EH (cell line): ENCODE results near the gene GRM6.

Experiments
- DNase-seq: peaks from one replicate; pipeline ENCODE4 v3.0.0-alpha.2; 2015; ENCODE audit warnings: low read depth

GRM6 gene

DNA sequence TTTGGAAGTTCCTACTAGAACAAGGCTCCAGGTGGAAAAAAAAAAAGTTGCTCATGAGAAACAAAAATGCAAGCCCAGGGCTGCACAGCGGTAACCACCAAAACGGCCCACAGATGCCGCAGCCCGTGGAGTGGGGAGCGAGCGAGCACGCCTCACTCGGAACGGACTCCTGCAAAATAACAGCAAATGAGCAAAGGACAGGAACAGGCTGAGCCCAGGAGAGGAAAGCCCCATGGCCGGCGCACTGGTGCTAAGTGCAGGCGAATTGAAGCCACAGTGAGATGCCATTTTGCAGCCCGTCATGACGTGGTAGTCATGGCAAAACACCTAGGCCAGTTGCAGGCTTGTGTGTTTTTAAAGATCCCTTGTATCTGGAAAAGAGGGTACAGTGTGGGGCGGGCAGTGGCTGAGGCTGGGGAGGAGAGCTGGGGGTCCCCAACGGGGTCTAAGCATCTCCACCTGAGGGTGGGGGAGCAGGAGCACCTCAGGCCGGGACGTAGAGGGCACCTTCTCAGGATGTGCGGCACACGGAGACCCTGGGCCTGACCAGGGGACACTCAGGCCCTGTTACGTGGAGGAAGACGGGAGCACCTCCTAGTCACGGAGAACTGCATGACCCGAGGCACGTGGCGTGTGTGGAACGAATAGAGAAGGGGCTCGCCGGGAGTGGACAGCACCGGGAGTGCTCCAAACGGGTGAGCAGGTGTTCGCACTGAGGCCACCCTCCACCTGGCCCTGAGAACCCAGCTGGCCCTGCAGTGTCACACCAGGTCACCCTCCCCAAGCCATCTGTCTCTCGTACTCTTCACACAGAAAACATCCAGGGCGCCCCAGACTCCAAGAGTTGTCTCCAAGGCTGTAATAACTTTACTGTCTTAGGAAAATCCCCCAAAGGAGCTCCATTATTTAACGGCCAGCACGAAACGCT is 10.7 kb downstream of the GRM6 start:
- no peak for DNase-seq

DNA sequence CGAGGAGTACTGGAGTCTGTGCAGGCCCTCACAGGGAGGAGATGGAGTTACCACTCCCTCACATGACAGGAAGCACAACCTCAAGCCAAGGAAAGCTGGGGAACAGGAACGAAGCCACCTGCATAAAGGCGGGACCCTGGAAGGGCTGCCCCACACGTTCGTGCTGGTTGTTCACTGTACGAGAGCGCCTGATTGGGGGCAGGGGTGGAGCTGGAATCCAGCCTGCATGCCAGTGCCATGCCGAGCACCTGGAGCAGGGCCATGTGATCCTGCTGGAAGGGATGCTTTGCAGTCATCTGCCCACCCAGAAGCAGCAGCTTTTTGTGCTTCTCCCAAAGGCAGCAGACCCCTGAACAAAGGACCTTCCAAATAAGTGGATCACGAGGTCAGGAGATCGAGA is 11.4 kb downstream of the GRM6 start:
- no peak for DNase-seq

GRCh38 chr5:178982941-178983340 is 12.2 kb downstream of the GRM6 start:
- no peak for DNase-seq

DNA sequence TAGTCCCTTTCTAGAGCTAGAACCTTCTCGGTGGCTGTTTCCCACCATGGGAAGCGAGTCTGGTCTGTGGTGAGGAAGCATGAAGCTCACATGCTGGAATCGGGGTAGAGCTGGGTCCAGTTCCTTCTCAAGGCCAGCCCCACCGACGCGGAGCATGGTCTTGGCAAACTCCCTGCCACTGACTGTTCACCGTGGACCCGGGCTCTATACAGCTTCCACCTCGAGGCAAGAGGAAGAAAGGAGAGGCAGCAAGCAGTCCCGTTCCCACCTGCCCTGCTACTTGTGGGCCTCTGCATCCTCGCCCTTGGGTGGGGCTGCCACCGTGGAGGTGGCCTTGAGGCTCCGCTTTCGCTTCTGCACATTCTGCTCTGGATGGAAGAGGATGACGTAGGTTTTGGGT is 13.7 kb downstream of the GRM6 start:
- no peak for DNase-seq

DNA sequence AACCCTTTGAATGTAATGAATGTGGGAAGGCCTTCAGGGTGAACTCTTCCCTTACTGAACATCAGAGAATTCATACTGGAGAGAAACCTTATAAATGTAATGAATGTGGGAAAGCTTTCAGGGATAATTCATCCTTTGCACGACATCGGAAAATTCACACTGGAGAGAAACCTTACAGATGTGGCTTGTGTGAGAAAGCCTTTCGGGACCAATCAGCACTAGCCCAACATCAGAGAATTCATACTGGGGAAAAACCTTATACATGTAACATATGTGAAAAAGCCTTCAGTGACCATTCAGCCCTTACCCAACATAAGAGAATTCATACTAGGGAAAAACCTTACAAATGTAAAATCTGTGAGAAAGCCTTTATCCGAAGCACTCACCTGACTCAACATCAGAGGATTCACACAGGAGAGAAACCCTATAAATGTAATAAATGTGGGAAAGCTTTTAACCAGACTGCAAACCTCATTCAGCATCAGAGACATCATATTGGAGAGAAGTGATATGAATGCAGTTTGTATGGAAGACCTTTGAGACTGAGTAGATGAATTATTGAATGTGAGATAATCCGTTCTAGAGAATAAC is 29.6 kb downstream of the GRM6 start:
- no peak for DNase-seq

DNA sequence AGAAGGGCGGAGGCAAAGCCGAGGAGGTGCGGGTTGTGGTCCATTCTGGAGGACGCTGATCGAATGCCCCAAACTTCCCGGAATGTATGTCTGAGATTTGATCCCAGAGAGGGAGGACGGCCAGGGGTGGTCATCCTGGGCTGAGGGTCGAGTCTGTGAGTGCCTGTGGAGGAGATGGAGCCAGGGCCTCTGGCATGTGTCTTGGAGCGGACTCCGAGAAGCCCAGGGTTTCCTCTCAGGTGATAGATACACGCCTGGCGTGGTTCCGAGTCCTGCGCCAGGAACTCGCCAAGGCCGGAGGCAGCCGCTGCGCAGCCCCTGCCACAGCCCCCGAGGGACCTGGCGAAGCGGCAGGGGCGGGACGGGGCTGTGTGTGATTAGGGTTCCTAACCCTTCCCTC is 53.8 kb downstream of the GRM6 start:
- DNase-seq: no peak

DNA sequence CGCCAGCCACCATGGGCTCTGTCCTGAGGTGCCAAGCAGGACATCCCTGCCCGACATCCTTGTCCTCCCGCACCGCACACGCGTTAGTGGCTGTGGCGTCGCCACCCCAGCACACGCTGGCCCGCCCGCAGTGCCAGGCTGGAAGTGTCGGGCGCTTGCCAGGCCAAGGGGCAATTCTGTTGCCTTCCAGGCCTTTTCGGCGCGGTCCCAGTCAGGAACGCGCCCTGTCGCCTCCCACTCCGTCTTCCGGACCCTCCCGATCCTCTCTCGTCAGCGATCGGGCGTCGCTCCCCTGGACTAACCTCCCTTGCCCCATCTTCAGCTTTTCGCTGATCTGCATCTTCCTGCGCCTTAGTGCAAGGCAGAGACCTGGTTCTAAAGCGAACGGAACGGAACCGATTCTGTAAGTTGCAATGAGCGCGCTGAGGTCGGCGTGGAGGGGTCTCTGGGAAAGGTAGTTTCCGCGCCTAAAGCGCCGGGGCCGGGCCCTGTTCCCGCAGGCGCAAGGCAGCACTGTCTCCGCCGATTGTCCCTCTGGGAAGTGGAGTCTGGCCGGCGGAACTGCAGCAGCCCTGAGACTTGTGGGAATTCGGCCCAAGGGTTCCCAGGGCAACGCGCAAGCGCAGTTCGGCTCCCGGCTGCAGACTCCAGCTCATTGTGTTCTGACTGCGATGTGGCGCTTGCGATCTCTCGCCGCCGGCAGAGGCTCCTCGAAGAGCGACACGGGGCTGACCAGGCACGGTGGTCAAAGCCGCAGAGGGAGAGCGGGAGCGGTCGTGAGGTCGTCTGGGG is 54.4 kb downstream of the GRM6 start, which contains the start of gene ZNF454:
Gene ZNF454, plus strand, starts transcription at position 630 of the 792 bp plus-strand sequence. CDS start 1,594 bp downstream, outside the sequence.
- DNase-seq: peak; percentile 31

GRCh38 chr5:178931846-178932760 is 63.0 kb downstream of the GRM6 start:
- DNase-seq: no peak
